PFSK-1 (cell line): ENCODE results near the gene SETBP1.
A peak's percentile ranks its signal among the peaks of the same experiment; 100 is the strongest.

Experiments
- FOXP2 ChIP-seq: optimal IDR thresholded peaks from 2 replicates; pipeline ENCODE3; 2011; ENCODE audit warnings: borderline replicate concordance, control low read depth, inconsistent platforms; ENCODE audit not compliant: insufficient read depth; ENCODE audit errors: extremely low read length, extremely low read depth
- POLR2AphosphoS5 ChIP-seq: IDR thresholded peaks from 2 replicates; pipeline ENCODE4 v1.6.1; 2012; ENCODE audit warnings: low read depth, mild to moderate bottlenecking, control low read depth, low read length, moderate library complexity
- SIN3A ChIP-seq: IDR thresholded peaks from 2 replicates; pipeline ENCODE4 v1.6.1; 2012; ENCODE audit warnings: mild to moderate bottlenecking, low read length, moderate library complexity, borderline replicate concordance; ENCODE audit not compliant: insufficient read depth
- TAF1 ChIP-seq: IDR thresholded peaks from 2 replicates; pipeline ENCODE4 v1.6.1; 2012; ENCODE audit warnings: low read length, control low read depth, borderline replicate concordance; ENCODE audit not compliant: insufficient read depth
- TF ChIP-seq, protein P1 (sequence below), 2 experiments: IDR thresholded peaks; 2 replicates each; pipeline versions ENCODE4 v1.6.1 to v1.8.0; 2011 to 2012; ENCODE audit warnings: low read depth in 2 of 2, low read length in 2 of 2, control low read depth in 1 of 2, inconsistent platforms in 1 of 2, mild to moderate bottlenecking in 1 of 2, moderate library complexity in 1 of 2; ENCODE audit not compliant: insufficient read depth in 1 of 2

Gene SETBP1

GRCh38 chr18:44682201-44682870 lies 1.6 kb downstream of the SETBP1 start:
- TF ChIP-seq FOXP2 = no peak
- TF ChIP-seq POLR2AphosphoS5 = no peak
- TF ChIP-seq, protein P1, sequence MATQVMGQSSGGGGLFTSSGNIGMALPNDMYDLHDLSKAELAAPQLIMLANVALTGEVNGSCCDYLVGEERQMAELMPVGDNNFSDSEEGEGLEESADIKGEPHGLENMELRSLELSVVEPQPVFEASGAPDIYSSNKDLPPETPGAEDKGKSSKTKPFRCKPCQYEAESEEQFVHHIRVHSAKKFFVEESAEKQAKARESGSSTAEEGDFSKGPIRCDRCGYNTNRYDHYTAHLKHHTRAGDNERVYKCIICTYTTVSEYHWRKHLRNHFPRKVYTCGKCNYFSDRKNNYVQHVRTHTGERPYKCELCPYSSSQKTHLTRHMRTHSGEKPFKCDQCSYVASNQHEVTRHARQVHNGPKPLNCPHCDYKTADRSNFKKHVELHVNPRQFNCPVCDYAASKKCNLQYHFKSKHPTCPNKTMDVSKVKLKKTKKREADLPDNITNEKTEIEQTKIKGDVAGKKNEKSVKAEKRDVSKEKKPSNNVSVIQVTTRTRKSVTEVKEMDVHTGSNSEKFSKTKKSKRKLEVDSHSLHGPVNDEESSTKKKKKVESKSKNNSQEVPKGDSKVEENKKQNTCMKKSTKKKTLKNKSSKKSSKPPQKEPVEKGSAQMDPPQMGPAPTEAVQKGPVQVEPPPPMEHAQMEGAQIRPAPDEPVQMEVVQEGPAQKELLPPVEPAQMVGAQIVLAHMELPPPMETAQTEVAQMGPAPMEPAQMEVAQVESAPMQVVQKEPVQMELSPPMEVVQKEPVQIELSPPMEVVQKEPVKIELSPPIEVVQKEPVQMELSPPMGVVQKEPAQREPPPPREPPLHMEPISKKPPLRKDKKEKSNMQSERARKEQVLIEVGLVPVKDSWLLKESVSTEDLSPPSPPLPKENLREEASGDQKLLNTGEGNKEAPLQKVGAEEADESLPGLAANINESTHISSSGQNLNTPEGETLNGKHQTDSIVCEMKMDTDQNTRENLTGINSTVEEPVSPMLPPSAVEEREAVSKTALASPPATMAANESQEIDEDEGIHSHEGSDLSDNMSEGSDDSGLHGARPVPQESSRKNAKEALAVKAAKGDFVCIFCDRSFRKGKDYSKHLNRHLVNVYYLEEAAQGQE (IDR thresholded peaks at IDR 0.05; ENCODE audit: insufficient read depth in 1 of 2, low read depth in 2 of 2, low read length in 2 of 2) = no peak
- TF ChIP-seq SIN3A = peak; percentile 25; the same call in 1 of the 2 replicates
- TF ChIP-seq TAF1 = no peak

DNA sequence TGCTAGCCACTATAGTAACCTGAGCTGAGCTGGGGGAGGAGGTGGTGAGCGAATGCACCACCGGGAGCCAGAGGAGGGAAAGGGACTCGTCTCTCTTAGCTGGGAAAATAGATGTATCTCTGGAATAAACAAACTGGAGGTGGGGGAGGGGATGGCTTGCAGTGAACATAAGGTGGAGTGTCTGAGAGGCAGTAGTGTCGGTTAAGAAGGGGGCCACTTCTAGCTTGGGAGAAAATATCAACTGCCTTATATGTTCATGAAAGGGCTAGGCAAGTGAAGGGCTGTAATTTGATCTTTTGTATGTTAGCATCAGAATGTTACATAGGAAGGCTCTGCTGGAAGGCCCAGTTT lies 2.2 kb downstream of the SETBP1 start:
- TF ChIP-seq SIN3A (no peak), FOXP2 (no peak), POLR2AphosphoS5 (no peak), TAF1 (no peak)
- TF ChIP-seq, protein P1 (IDR thresholded peaks at IDR 0.05; ENCODE audit: insufficient read depth in 1 of 2, low read depth in 2 of 2, low read length in 2 of 2) = no peak

DNA sequence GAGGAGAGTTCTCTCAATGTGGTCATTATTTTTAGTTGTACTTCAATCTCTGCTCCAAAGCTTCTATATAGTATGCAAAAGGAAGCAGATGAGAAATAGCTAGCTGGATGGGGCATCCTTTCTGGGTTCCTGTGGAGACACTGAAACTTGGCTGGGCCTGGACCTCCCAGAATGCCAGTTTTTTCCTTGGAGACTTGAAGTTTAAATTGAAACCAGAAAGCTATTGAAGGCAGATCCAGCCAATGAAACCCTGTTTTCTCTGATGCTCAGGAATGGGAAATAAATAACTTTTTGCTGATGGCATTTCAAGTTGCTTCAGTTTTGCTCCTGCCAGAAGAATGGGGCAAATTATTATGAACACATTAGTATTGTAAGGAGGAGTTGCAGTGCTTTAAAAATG lies 2.9 kb downstream of the SETBP1 start:
- TF ChIP-seq TAF1 (no peak), POLR2AphosphoS5 (no peak), SIN3A (no peak), FOXP2 (no peak)
- TF ChIP-seq, protein P1 (IDR thresholded peaks at IDR 0.05; ENCODE audit: insufficient read depth in 1 of 2, low read depth in 2 of 2, low read length in 2 of 2) = no peak

- TF ChIP-seq FOXP2 = no peak
- TF ChIP-seq POLR2AphosphoS5 = no peak
- TF ChIP-seq TAF1 = no peak
- TF ChIP-seq, protein P1 (IDR thresholded peaks at IDR 0.05; ENCODE audit: insufficient read depth in 1 of 2, low read depth in 2 of 2, low read length in 2 of 2) = no peak
- TF ChIP-seq SIN3A = no peak
These were observed 4.6 kb downstream of the SETBP1 start for GRCh38 chr18:44685296-44685695.

DNA sequence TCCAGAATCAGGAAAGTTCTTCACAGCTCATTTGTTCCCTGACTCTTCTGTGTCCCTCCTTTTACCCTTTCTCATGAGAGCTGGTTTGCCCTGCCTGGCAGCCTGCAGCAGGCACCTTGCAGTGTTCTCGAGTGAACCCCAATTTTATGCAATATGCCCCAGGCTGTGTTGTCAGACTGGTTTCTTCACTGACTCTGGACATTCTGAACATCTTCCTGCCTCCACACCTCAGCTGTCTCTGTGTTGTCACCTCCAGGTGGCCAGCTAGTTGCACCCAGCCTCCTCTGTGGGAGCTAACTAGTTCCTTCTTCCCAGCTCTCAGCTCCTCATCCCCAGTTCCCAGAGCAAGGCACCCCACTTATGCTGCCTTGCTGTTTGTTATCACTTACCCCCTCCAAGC lies 5.5 kb downstream of the SETBP1 start:
- TF ChIP-seq FOXP2 = no peak
